SJCRH30 (cell line): ENCODE data around the gene MRC2. TPM values are rescaled to one million over a fixed set of nuclear protein-coding genes. Genes with fewer than 3 reads are reported as not detected.
A peak's percentile ranks its signal among the peaks of the same experiment; 100 is the strongest.

Experiments
- DNase-seq, 2 experiments: peaks; one replicate each; pipeline ENCODE4 v3.0.0-alpha.2; 2015 to 2020
- H3K27ac ChIP-seq: fragments of 250-450 bp; sonication (Bioruptor Pico); 2 replicates; pipeline ENCODE4 v1.5.1; 2020; ENCODE audit warnings: mild to moderate bottlenecking, moderate library complexity
- H3K27me3 ChIP-seq: fragments of 250-450 bp; sonication (Bioruptor Pico); 2 replicates; pipeline ENCODE4 v1.5.1; 2020; ENCODE audit warnings: mild to moderate bottlenecking, moderate library complexity
- H3K36me3 ChIP-seq: fragments of 250-450 bp; sonication (Bioruptor Pico); 2 replicates; pipeline ENCODE4 v1.5.1; 2020; ENCODE audit warnings: mild to moderate bottlenecking, moderate library complexity
- H3K4me1 ChIP-seq: fragments of 250-450 bp; sonication (Bioruptor Pico); 2 replicates; pipeline ENCODE4 v1.5.1; 2020; ENCODE audit warnings: mild to moderate bottlenecking, moderate library complexity
- H3K4me3 ChIP-seq: fragments of 250-450 bp; sonication (Bioruptor Pico); 2 replicates; pipeline ENCODE4 v1.5.1; 2020; ENCODE audit warnings: mild to moderate bottlenecking, moderate library complexity
- H3K9me3 ChIP-seq: fragments of 250-450 bp; sonication (Bioruptor Pico); replicated peaks from 2 replicates; pipeline ENCODE4 v1.5.1; 2020; ENCODE audit warnings: mild to moderate bottlenecking, moderate library complexity
- total RNA-seq: library from RNA; depleted of rRNA; stranded (reverse); fragments of >200 nt; shearing (Covaris generic); gene quantifications from 2 replicates; pipeline ENCODE4 v1.2.3, GENCODE V29; 2014; rRNA removed

Gene MRC2
- total RNA-seq, 1 experiment from 2014 or later = 4.5 TPM

GRCh38 chr17:62725791-62726249, 98.3 kb downstream of the MRC2 start:
- DNase-seq = no peak

DNA sequence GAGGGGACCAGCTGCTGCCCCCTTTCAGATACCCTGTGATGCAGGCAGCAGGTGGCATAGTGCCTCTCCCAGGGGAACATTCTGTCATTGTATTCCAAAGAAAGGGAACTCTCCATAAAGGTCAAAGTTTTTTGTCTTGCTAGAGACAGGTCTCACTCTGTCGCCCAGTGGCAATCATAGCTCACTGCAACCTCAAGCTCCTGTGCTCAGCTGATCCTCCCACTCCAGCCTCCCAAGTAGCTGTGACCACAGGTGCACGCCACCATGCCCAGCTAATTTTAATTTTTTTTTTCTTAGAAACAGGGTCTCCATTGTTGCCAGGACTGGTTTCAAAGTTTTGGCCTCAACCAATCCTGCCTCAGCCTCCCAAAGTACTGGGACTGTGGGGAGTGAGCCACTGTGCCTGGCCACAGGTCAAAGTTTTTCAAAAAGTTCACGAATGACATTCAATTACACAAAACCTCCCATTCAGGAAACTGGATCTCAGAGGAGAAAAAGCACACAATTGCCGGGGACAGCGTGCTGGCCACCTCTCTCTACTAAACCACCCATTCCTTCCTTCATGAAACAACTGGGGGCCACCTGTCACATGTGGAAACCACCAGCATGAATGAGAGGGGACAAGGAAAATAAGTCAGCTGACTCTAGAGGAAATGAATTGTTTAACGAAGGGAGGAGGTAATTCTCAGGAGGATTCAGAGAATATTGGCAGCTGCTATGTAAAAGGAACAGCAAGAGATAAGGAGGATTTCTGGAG, 100.6 kb downstream of the MRC2 start:
- Histone ChIP-seq H3K4me3 (no peak overlapping the region), H3K27me3 (no peaks in the 10 kb centered on the region; the same call in 1 of the 2 replicates), H3K9me3 (no peaks in the 10 kb centered on the region), H3K36me3 (no peaks in the 10 kb centered on the region), H3K4me1 (peaks cover 17% of the 10 kb centered on the region), H3K27ac (no peak overlapping the region)
- peak; percentile 41 to 62 for DNase-seq

More at GRCh38 chr17:62725791-62726249, 98.3 kb downstream of the MRC2 start:
- H3K9me3 ChIP-seq = no peaks in the 10 kb centered on the region
- peaks cover 17% of the 10 kb centered on the region for H3K4me1 ChIP-seq
- H3K27ac ChIP-seq = no peak overlapping the region
- no peaks in the 10 kb centered on the region; the same call in 1 of the 2 replicates for H3K27me3 ChIP-seq
- no peaks in the 10 kb centered on the region for H3K36me3 ChIP-seq
- H3K4me3 ChIP-seq = no peak overlapping the region

DNA sequence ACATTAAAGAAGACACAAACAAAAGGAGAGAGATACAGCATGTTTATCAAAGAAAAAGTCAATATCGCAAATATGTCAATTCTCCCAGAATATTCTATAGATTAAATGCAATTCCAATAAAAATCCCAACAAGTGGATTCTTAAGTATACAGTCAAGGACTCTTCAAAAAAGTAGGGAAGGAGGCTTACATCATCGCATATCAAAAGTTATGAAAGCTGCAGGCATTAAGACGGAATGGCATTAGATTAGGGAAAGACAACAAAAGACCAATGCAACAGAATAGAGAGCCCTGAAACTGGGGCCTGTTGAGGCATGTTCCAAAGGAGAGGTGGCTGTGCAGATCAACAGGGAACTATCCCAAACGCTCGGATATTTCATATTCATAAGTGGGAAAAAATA, 104.7 kb downstream of the MRC2 start:
- no peaks in the 10 kb centered on the region for H3K9me3 ChIP-seq
- no peaks in the 10 kb centered on the region for H3K36me3 ChIP-seq
- no peak for DNase-seq

DNA sequence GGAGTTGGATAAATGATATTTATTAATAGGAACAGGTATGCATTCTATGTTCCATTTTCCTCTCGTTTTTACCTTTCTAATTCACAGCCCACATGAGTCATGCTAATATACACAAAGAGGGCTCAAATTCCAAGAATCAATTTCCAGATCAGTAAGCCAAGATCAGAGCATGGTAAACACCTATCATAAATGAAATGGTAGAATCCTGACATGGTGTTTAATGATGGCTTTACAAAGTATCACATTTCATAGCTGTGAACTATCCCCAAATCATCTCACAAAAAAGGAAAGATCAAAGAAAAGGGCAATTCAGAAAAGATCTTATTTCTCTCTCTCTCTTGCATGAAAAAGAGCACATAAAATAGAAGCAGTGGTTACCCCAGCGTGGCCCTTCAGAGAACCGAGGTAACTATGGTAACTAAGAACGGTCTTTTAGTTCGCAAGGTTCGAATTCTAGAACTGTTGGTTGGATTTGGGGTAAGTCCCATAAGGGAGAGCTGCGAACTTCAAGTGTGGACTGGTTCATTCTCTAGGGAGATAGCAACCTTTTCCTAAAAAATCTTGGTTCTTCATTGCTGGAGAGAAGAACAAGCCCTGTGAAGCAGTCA, 107.7 kb downstream of the MRC2 start:
- Histone ChIP-seq H3K9me3 (no peaks in the 10 kb centered on the region), H3K27me3 (no peaks in the 10 kb centered on the region), H3K27ac (no peak overlapping the region), H3K36me3 (no peaks in the 10 kb centered on the region), H3K4me3 (no peak overlapping the region), H3K4me1 (no peaks in the 10 kb centered on the region)
- DNase-seq = no peak

More for the DNA sequence above, 104.7 kb downstream of the MRC2 start:
- H3K27me3 ChIP-seq = no peaks in the 10 kb centered on the region
- H3K4me1 ChIP-seq = peaks cover 6% of the 10 kb centered on the region
- no peak overlapping the region for H3K27ac ChIP-seq
- H3K4me3 ChIP-seq = no peak overlapping the region

DNA sequence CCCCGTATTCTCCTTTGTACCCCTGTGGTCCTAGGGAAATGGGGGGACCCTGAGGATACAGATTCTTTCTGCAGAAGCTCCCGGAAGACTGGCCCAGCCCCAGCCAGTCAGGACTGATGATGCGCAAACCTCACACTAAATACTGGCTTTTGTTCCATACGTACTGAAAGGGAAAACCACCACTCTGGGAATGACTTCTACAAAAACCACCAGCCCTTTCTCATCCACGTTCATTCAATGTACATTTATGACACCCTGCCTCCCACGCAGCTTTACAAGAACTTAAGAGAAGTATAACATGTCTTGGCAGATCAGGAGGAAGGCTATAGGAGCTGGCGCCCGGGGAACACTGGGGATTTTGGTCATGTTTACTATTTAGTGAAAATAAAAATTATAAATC, 110.0 kb downstream of the MRC2 start:
- H3K9me3 ChIP-seq = no peaks in the 10 kb centered on the region
- H3K27ac ChIP-seq = no peak overlapping the region
- H3K36me3 ChIP-seq = no peaks in the 10 kb centered on the region
- H3K4me3 ChIP-seq = no peak overlapping the region
- no peak for DNase-seq
- H3K27me3 ChIP-seq = no peaks in the 10 kb centered on the region
- H3K4me1 ChIP-seq = no peaks in the 10 kb centered on the region

GRCh38 chr17:62738281-62738680, 110.8 kb downstream of the MRC2 start:
- Histone ChIP-seq H3K9me3 (no peaks in the 10 kb centered on the region), H3K27ac (no peak overlapping the region), H3K4me1 (no peaks in the 10 kb centered on the region), H3K36me3 (no peaks in the 10 kb centered on the region), H3K4me3 (no peak overlapping the region), H3K27me3 (no peaks in the 10 kb centered on the region)
- DNase-seq = no peak

GRCh38 chr17:62739645-62740388, 112.3 kb downstream of the MRC2 start:
- no peaks in the 10 kb centered on the region for H3K9me3 ChIP-seq
- no peak overlapping the region for H3K4me3 ChIP-seq
- H3K4me1 ChIP-seq = no peaks in the 10 kb centered on the region
- no peaks in the 10 kb centered on the region for H3K27me3 ChIP-seq
- no peaks in the 10 kb centered on the region for H3K36me3 ChIP-seq
- no peak for DNase-seq
- no peak overlapping the region for H3K27ac ChIP-seq

- Histone ChIP-seq H3K36me3 (no peaks in the 10 kb centered on the region), H3K27ac (no peak overlapping the region), H3K9me3 (no peaks in the 10 kb centered on the region), H3K4me3 (no peak overlapping the region), H3K4me1 (no peaks in the 10 kb centered on the region), H3K27me3 (no peaks in the 10 kb centered on the region)
- DNase-seq = no peak
These were observed 113.8 kb downstream of the MRC2 start for GRCh38 chr17:62741290-62741689.

Other genes with a start within 250 kb of the MRC2 start
- gene EFCAB3, start 247.1 kb upstream of the MRC2 start, total RNA-seq = not detected in 2 replicates
- 30.1 and 33.8 TPM in 2 replicates for gene METTL2A, start 203.8 kb upstream of the MRC2 start, total RNA-seq
- 51.0 and 59.5 TPM in 2 replicates for gene TLK2, start 148.8 kb upstream of the MRC2 start, total RNA-seq
- gene MARCHF10, start 180.6 kb downstream of the MRC2 start, total RNA-seq = not detected in 2 replicates